HUES48 (cell line): ENCODE data around the gene NIN.

Experiments used
- H3K27ac ChIP-seq: one replicate; pipeline ENCODE4 v1.7.0; 2013; ENCODE audit warnings: low read depth, low read length, inconsistent platforms
- H3K27me3 ChIP-seq: 2 replicates; pipeline ENCODE4 v1.6.1; 2013; ENCODE audit warnings: mild to moderate bottlenecking, low read length; ENCODE audit not compliant: control insufficient read depth, insufficient read depth
- H3K36me3 ChIP-seq: 2 replicates; pipeline ENCODE4 v1.6.1; 2013; ENCODE audit warnings: low read length; ENCODE audit not compliant: control insufficient read depth, insufficient read depth
- H3K4me1 ChIP-seq: 2 replicates; pipeline ENCODE4 v1.6.1; 2013; ENCODE audit warnings: mild to moderate bottlenecking, low read length; ENCODE audit not compliant: control insufficient read depth, insufficient read depth
- H3K4me3 ChIP-seq: 2 replicates; pipeline ENCODE4 v1.5.1; 2013; ENCODE audit warnings: mild to moderate bottlenecking, low read depth, low read length
- H3K9ac ChIP-seq: 2 replicates; pipeline ENCODE4 v1.6.1; 2013; ENCODE audit warnings: mild to moderate bottlenecking, low read depth, low read length, moderate library complexity
- H3K9me3 ChIP-seq: 2 replicates; pipeline ENCODE4 v1.6.1; 2013; ENCODE audit warnings: low read length; ENCODE audit not compliant: control insufficient read depth, insufficient read depth

The NIN gene

DNA sequence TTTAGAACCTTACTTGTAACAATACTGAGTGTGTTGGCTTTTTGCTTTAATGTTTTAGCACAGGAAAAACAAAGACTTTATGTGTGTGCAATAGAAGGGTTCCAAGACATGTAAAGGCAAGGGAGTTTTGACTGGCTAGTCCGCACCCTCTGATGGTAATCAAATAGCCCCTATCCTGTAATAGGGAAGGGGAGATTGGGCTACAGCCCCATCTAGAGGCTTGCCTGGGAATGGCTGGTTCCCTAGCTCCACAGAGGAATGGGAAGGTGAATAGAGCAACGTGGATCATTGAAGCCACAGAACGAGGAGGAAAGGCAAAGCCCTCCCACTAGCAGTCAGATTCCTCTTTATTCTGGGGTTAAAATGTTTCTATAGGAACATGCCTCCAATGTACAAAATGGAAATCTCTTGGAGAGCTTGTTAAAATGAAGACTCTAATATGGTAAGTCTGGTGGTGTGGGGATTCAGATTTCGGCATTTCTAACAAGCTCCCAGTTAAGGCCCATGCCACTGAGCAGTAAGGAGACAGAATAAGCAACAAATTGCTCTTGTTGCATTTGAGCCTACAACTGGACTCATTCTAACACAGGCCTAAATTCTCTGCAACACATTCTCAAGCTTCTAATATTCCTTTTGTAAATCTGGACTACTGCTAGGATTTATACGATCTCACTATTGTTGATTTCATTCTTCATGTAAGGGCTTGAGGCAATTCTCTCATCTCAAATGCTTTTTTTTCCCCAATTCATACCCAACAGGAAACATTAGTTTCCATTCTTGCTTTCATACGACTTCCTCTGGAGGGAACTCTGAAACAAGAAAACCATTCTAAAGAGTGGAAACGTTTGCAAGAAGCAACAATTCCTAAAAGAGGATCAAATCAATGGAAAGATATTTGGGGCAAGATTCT lies 57.1 kb downstream of the NIN start:
- H3K36me3 ChIP-seq, result peaks cover 28% of the 10 kb centered on the region
- H3K4me1 ChIP-seq, result peaks cover 6% of the 10 kb centered on the region; the same call in 1 of the 2 replicates
- H3K9ac ChIP-seq, result no peak overlapping the region
- no peaks in the 10 kb centered on the region for H3K27me3 ChIP-seq
- H3K4me3 ChIP-seq, result no peak overlapping the region
- H3K27ac ChIP-seq, result no peak overlapping the region
- H3K9me3 ChIP-seq, result no peaks in the 10 kb centered on the region

DNA sequence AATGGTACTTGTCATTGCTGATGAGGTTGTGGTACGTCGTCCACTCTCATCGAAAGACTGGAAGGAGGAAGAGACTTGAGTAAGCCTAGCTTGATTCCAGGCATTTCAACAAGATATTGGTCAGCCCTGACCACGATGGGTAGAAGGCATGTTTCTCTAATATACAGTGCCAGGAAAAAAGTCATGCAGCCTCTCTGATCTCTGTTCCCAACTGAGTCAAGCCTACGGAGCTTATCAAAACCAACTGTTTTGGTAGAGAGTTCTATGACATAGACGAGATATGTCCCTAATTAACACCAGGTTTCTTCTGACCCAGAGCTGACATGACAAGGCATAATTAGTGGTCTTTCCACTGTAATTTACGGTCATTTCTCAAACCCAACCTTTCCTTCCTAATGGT lies 58.5 kb downstream of the NIN start:
- Histone ChIP-seq H3K9me3 (no peaks in the 10 kb centered on the region), H3K27me3 (no peaks in the 10 kb centered on the region), H3K36me3 (peaks cover 31% of the 10 kb centered on the region), H3K27ac (no peak overlapping the region), H3K4me1 (peaks cover 6% of the 10 kb centered on the region; the same call in 1 of the 2 replicates), H3K9ac (no peak overlapping the region), H3K4me3 (no peak overlapping the region)

DNA sequence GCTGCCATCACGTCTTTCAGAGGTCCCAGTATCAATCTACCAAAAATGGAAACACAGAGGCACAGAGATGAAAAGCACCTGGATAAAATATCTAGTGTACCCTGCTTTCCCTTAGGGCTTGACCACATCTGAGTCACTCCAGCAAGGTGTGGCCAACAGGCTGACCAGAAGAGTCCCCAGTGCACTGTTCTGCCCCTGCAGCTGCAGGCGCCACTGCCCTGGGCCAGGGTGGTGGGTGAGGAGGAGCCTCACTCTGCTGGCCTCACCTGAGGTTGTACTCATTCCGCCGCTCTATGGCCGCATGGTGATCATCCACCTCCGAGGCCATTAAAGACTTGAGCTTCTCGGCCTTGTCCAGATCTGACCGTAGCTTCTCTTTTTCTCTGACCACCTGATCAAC lies 60.4 kb downstream of the NIN start:
- Histone ChIP-seq H3K9ac (no peak overlapping the region), H3K36me3 (peaks cover 34% of the 10 kb centered on the region), H3K9me3 (no peaks in the 10 kb centered on the region), H3K4me3 (no peak overlapping the region), H3K27me3 (no peaks in the 10 kb centered on the region), H3K27ac (no peak overlapping the region), H3K4me1 (peaks cover 3% of the 10 kb centered on the region; the same call in 1 of the 2 replicates)

DNA sequence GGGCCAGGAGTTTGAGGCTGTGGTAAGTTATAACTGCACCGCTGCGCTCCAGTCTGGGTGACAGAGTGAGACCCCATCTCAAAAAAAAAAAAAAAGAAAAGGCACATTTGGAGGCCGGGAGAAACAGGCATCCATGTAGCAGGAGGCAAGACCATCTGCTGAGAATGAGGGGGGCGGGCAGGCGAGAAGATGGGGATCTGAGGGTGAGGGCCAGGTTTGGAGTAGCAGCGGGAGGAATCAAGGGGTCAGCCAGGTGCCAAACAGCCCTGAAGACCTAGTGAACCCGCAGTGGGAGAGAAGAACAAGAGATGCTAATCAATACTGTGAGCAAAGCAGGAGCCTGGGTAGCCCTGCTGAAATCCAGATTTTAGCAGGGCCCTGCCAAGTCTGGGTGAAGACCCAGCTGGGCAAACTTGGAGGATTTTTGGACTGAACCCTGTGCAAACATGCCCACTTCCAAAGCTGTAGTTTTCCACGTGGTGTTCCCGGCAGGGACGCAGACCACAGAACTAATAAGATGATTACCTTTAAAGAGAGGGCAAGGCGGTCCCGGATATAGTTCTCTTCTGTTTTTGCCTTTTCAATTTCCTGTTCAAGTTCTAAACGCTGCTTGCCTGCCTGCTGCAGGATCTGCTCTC lies 61.0 kb downstream of the NIN start:
- no peaks in the 10 kb centered on the region for H3K9me3 ChIP-seq
- H3K9ac ChIP-seq, result no peak overlapping the region
- peaks cover 34% of the 10 kb centered on the region for H3K36me3 ChIP-seq
- no peaks in the 10 kb centered on the region for H3K27me3 ChIP-seq
- no peak overlapping the region for H3K27ac ChIP-seq
- H3K4me3 ChIP-seq, result no peak overlapping the region
- no peaks in the 10 kb centered on the region for H3K4me1 ChIP-seq

DNA sequence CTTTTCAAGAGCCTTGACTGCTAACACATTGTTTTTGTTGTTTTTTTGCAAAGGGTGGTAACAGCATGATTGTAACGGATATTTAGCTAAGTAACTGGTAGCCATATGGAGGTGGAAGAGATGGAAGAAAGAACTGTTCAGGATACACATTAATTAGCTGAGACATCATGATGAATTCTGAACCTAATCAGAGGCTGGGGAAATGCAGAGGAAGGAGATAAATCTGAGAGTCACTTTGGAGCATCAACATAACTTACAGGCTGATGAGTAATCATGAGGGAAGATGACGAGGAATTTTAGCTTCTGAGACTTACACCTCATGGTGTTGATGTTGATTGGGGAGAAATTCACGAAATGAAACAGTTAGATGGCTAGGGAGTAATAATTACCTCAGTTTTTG lies 62.3 kb downstream of the NIN start:
- H3K27ac ChIP-seq, result no peak overlapping the region
- peaks cover 36% of the 10 kb centered on the region for H3K36me3 ChIP-seq
- H3K4me1 ChIP-seq, result no peaks in the 10 kb centered on the region
- H3K27me3 ChIP-seq, result no peaks in the 10 kb centered on the region
- H3K4me3 ChIP-seq, result no peak overlapping the region
- no peak overlapping the region for H3K9ac ChIP-seq
- H3K9me3 ChIP-seq, result no peaks in the 10 kb centered on the region

DNA sequence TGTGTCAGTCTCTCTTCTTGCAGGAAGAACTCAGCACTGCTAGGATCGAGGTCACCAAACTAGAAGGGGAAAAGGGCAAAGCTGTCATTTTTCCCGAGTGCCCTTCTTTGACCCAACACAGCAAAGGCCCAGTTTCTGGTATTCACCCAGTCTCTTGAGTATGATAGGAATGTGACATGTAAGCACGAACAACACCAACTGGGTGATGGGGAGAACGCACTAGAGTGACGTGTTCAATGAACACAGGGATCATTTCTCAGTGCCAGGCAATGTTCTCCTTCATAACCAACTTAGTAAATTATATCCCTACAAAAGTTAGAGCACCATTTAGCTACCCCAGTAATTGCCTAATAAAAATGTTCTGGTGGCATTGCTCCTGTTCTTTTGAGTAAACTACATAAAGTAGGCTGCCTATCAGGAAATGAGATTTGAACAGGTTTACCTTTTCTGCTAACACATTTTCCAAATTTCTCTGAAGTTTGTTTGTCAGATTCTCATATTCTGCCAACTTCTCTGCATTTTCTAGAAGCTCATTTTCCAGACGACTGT lies 64.5 kb downstream of the NIN start:
- no peaks in the 10 kb centered on the region for H3K4me1 ChIP-seq
- no peak overlapping the region for H3K4me3 ChIP-seq
- H3K27me3 ChIP-seq, result no peaks in the 10 kb centered on the region
- peaks cover 53% of the 10 kb centered on the region for H3K36me3 ChIP-seq
- no peak overlapping the region for H3K27ac ChIP-seq
- H3K9me3 ChIP-seq, result no peaks in the 10 kb centered on the region
- no peak overlapping the region for H3K9ac ChIP-seq

DNA sequence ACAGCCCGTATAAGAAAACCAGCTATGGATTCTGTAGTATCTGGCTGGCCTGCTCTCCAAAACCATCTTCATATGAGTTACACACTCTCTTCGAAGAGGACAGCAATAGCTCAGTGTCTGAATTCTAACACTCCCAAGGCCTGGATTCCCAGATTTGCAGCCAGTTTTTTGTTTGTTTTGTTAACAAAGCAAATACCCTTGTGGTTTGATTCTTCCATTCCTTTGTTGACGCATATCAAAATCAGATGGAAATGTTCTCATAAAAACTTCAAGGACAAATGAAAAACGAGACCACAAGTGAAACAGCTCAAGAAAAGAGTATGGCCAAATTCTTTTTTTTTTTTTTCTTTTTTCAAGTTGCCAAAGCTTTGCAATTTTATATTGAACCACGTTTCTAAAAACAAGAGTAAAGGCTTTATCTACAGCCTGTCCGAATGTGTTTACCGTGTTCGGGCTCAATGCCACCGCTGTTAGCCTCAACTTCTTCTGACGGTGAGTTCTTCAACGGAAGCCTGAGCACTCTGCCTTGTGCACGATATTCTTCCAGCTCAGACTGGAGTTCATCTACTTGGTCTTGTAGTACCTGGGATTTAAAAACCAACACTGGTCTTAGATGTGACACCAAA lies 67.5 kb downstream of the NIN start:
- Histone ChIP-seq H3K27ac (no peak overlapping the region), H3K36me3 (peaks cover 37% of the 10 kb centered on the region)

DNA sequence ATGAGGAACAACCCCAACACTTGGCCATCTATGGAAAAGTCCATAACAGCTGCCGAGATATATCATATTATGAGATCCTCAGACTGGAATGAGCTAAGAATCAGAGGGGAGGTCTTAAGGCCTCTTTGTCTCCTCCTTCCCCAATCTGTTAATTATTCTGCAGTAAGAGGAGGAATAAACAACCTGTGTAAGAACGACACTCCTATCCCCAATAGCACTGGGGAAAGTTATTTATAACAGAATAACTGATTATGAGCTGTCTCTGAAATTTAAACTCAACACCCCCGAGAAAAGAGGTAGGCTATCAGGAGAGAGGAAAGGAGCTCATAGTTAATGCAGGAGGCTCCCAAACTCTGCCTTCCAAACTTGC lies 68.0 kb downstream of the NIN start:
- H3K4me3 ChIP-seq, result no peak overlapping the region
- H3K9me3 ChIP-seq, result no peaks in the 10 kb centered on the region
- no peaks in the 10 kb centered on the region for H3K4me1 ChIP-seq
- no peak overlapping the region for H3K9ac ChIP-seq
- H3K27me3 ChIP-seq, result no peaks in the 10 kb centered on the region
- H3K36me3 ChIP-seq, result peaks cover 37% of the 10 kb centered on the region
- H3K27ac ChIP-seq, result no peak overlapping the region

More for the DNA sequence above, 67.5 kb downstream of the NIN start:
- H3K9me3 ChIP-seq, result no peaks in the 10 kb centered on the region
- H3K9ac ChIP-seq, result no peak overlapping the region
- no peaks in the 10 kb centered on the region for H3K4me1 ChIP-seq
- no peaks in the 10 kb centered on the region for H3K27me3 ChIP-seq
- no peak overlapping the region for H3K4me3 ChIP-seq

DNA sequence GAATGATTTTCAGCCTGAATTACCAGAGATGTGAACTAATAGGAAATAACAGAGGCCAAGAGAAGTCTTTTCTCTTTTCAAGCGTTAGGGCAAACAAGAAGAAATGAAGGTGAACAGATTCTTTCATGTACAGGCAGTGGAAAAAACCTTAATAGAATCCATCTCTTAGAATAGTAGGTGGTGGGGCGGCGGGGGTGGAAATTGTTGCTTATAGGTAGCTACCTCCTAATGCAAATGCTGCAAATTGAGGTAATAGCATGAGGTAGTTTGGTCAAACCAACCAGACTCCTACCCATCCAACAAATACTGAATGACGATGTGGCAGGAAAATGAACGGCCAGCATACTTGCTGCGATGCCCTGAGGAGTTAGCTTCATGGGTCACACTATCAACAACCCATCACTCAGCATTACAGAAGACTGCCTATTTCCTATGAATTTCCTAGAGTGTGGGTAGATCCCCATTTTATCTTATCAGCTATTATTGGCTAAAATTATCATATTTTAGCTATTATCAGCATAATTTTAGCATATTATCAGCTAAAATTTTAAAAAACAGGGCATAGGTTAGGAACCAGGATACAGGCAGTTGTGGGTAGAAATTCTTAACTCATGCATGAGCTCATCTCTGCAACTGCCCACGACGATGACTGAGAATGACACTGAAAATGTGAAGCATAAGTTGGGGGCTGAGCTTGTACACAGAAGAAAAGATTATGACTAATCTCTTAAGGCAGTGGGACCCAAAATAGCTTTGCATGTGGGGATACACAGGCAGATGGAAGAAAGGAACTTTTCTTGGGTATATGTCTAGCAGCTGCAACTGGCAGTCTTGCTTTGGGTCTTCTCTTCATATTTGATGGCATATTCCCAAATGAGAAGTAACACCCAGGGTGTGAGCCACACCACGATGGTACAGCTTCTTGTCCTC lies 68.7 kb downstream of the NIN start:
- Histone ChIP-seq H3K36me3 (peaks cover 37% of the 10 kb centered on the region), H3K27ac (no peak overlapping the region), H3K4me3 (no peak overlapping the region), H3K9ac (no peak overlapping the region), H3K27me3 (no peaks in the 10 kb centered on the region), H3K4me1 (no peaks in the 10 kb centered on the region), H3K9me3 (no peaks in the 10 kb centered on the region)

DNA sequence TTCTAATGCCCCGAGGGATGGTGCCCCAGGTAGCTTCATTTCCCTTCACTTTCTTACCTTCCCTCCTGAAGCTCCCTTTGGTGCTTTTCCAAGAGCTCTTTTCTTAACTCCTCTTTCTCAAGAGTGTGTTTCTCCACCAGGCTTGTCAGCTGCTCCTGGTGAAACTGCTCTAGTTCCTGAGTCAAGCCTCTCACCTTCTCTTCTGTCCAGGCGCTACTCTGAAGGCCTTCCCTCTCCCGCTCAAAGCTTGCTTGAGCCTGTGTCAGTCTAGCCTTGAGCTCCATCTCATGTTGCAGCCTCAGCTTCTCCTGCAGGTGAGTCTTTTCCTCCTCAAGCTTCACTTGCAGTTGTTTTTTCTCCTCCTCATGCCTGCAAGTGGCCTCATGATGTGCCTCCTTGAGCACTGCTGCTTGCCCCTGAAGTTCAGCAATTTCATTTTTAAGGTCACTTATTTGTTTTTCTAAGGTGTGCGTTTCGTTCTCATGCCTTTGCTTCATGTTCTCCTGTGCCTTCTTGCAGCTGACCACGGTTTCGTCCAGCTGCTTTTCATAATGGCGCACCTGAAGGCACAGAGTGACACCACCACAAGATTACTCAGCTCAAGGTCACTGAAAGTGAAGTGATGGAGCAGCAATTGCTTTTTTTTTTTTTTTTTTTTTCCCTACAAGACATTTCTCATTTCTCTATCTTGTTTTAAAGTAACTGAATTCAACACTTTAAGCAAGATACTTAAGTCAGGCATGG lies 71.0 kb downstream of the NIN start:
- Histone ChIP-seq H3K4me1 (no peaks in the 10 kb centered on the region), H3K36me3 (peaks cover 31% of the 10 kb centered on the region), H3K9me3 (no peaks in the 10 kb centered on the region)

More for the DNA sequence above, 71.0 kb downstream of the NIN start:
- no peaks in the 10 kb centered on the region for H3K27me3 ChIP-seq
- H3K4me3 ChIP-seq, result no peak overlapping the region
- no peak overlapping the region for H3K9ac ChIP-seq
- no peak overlapping the region for H3K27ac ChIP-seq
